Activated naive CD4-positive, alpha-beta T cell (primary cell): Measurements from ENCODE around the gene FGD4.

ENCODE experiments used
- DNase-seq, 4 experiments: peaks; one replicate each; lab custom pipeline; 2025; lab: John Stamatoyannopoulos, UW

FGD4 gene

GRCh38 chr12:32399370-32400113, at the start of gene FGD4:
TSS of gene FGD4 (plus strand) at chr12:32399558.
- peak in 1 of 4 experiments; percentile 10 for DNase-seq

GRCh38 chr12:32353540-32353939, 45.8 kb upstream of the FGD4 start:
- DNase-seq, result no peak

- DNase-seq, result no peak
These were observed 41.6 kb upstream of the FGD4 start for GRCh38 chr12:32357601-32358249.

GRCh38 chr12:32360956-32361355, 38.4 kb upstream of the FGD4 start:
- no peak for DNase-seq

GRCh38 chr12:32362892-32363291, 36.5 kb upstream of the FGD4 start:
- no peak for DNase-seq

- no peak for DNase-seq
These were observed 33.8 kb upstream of the FGD4 start for GRCh38 chr12:32365473-32366064.

GRCh38 chr12:32366714-32367113, 32.6 kb upstream of the FGD4 start:
- no peak for DNase-seq

GRCh38 chr12:32367381-32367780, 32.0 kb upstream of the FGD4 start:
- DNase-seq, result no peak

- no peak for DNase-seq
These were observed 30.2 kb upstream of the FGD4 start for GRCh38 chr12:32369202-32369601.

GRCh38 chr12:32377344-32378055, 21.9 kb upstream of the FGD4 start:
- no peak for DNase-seq

GRCh38 chr12:32379213-32379612, 20.1 kb upstream of the FGD4 start:
- no peak for DNase-seq

GRCh38 chr12:32379667-32380066, 19.7 kb upstream of the FGD4 start:
- DNase-seq, result no peak

- no peak for DNase-seq
These were observed 17.1 kb upstream of the FGD4 start for GRCh38 chr12:32382226-32382625.

- DNase-seq, result peak in 1 of 4 experiments; percentile 7
These were observed 8.7 kb upstream of the FGD4 start for GRCh38 chr12:32390572-32391219.

- no peak for DNase-seq
These were observed 4.3 kb upstream of the FGD4 start for GRCh38 chr12:32395026-32395425.

- DNase-seq, result no peak
These were observed 1.7 kb upstream of the FGD4 start for GRCh38 chr12:32397696-32398095.

- no peak for DNase-seq
These were observed 1.2 kb upstream of the FGD4 start for GRCh38 chr12:32398181-32398580.

GRCh38 chr12:32398816-32399369, 465 bp upstream of the FGD4 start:
- DNase-seq, result no peak

- no peak for DNase-seq
These were observed 835 bp downstream of the FGD4 start for GRCh38 chr12:32400114-32400672.

GRCh38 chr12:32400866-32401265, 1.5 kb downstream of the FGD4 start:
- no peak for DNase-seq

- no peak for DNase-seq
These were observed 2.8 kb downstream of the FGD4 start for GRCh38 chr12:32402170-32402569.
